Fibroblast of villous mesenchyme (primary cell): ENCODE data around the gene PCSK9. TPM values are rescaled to one million over a fixed set of nuclear protein-coding genes. Genes with fewer than 3 reads are reported as not detected.

Source experiments
- DNase-seq: peaks from one replicate; pipeline ENCODE4 v3.0.0-alpha.2; 2010; ENCODE audit warnings: low read depth
- H3K4me3 ChIP-seq: 2 replicates; pipeline ENCODE4 v1.5.1; 2011; ENCODE audit warnings: low read depth, mild to moderate bottlenecking, low read length
- CTCF ChIP-seq: IDR thresholded peaks from 2 replicates; pipeline ENCODE4 v1.5.1; 2012; ENCODE audit warnings: low read depth, mild to moderate bottlenecking, low read length; ENCODE audit not compliant: insufficient read depth
- total RNA-seq: library from RNA; depleted of rRNA; stranded (reverse); fragments of >200 nt; gene quantifications from 2 replicates; pipeline ENCODE4 v1.2.3, GENCODE V29; 2012

The PCSK9 gene
- total RNA-seq, 1 donor = 9.1 TPM

GRCh38 chr1:55000110-55001085 lies 39.0 kb upstream of the PCSK9 start:
- no peak for TF ChIP-seq CTCF
- H3K4me3 ChIP-seq = no peak overlapping the region
- DNase-seq = no peak

GRCh38 chr1:55001311-55001710 lies 38.0 kb upstream of the PCSK9 start:
- no peak for TF ChIP-seq CTCF
- no peak overlapping the region for H3K4me3 ChIP-seq
- DNase-seq = no peak

GRCh38 chr1:55002686-55003085 lies 36.7 kb upstream of the PCSK9 start:
- TF ChIP-seq CTCF = no peak
- no peak for DNase-seq
- H3K4me3 ChIP-seq = no peak overlapping the region

GRCh38 chr1:55005351-55006140 lies 33.8 kb upstream of the PCSK9 start:
- no peak for TF ChIP-seq CTCF
- no peak for DNase-seq
- no peak overlapping the region for H3K4me3 ChIP-seq

- no peak for TF ChIP-seq CTCF
- H3K4me3 ChIP-seq = no peak overlapping the region
- DNase-seq = no peak
Observed at GRCh38 chr1:55006931-55007330, 32.4 kb upstream of the PCSK9 start.

GRCh38 chr1:55007625-55008024 lies 31.7 kb upstream of the PCSK9 start:
- DNase-seq = peak; percentile 8
- no peak overlapping the region for H3K4me3 ChIP-seq
- TF ChIP-seq CTCF = no peak
